HepG2 (cell line): ENCODE measurements around the gene SLC16A3. TPM values are rescaled to one million over a fixed set of nuclear protein-coding genes. Genes with fewer than 3 reads are reported as not detected.

Experiments used
- ATF7 ChIP-seq, 2 experiments: fragments of 450-650 bp in 1 of 2; sonication (generic) in 1 of 2; formaldehyde crosslinking in 1 of 2; IDR thresholded peaks; 2 replicates each; pipeline versions ENCODE4 v1.4.0 to v1.6.1; 2016 to 2020; ENCODE audit warnings: antibody characterized with exemption in 1 of 2, mild to moderate bottlenecking in 1 of 2, missing genetic modification reagents in 1 of 2
- ESRRA ChIP-seq: sonication (generic); formaldehyde crosslinking; IDR thresholded peaks from 2 replicates; pipeline ENCODE4 v1.5.1; 2020; ENCODE audit warnings: mild to moderate bottlenecking, low read depth, missing genetic modification reagents
- FOXC1 ChIP-seq: sonication (generic); formaldehyde crosslinking; IDR thresholded peaks from 2 replicates; pipeline ENCODE4 v1.8.0; 2022; ENCODE audit warnings: mild to moderate bottlenecking, missing genetic modification reagents, borderline replicate concordance
- GATA4 ChIP-seq: sonication (generic); IDR thresholded peaks from 2 replicates; pipeline ENCODE4 v1.6.1; 2016; ENCODE audit warnings: antibody characterized with exemption, low read depth, borderline replicate concordance
- HDAC2 ChIP-seq: sonication (generic); formaldehyde crosslinking; IDR thresholded peaks from 2 replicates; pipeline ENCODE4 v1.4.0; 2020; ENCODE audit warnings: missing genetic modification reagents
- HES4 ChIP-seq: sonication (generic); formaldehyde crosslinking; IDR thresholded peaks from 2 replicates; pipeline ENCODE4 v1.9.0; 2021; ENCODE audit warnings: mild to moderate bottlenecking, missing genetic modification reagents, borderline replicate concordance
- KAT7 ChIP-seq: IDR thresholded peaks from 2 replicates; pipeline ENCODE4 v1.6.1; 2018; ENCODE audit warnings: borderline replicate concordance, missing compliant biosample characterization
- MIER3 ChIP-seq: IDR thresholded peaks from 2 replicates; pipeline ENCODE4 v1.6.1; 2016; ENCODE audit warnings: missing compliant biosample characterization, borderline replicate concordance
- PHF21A ChIP-seq: sonication (generic); formaldehyde crosslinking; IDR thresholded peaks from 2 replicates; pipeline ENCODE4 v1.5.0; 2020; ENCODE audit warnings: mild to moderate bottlenecking, missing genetic modification reagents
- PPARG ChIP-seq: conservative IDR thresholded peaks from 2 replicates; pipeline ENCODE4 v1.6.1; 2016; ENCODE audit warnings: missing biosample characterization, missing genetic modification reagents
- PTBP1 ChIP-seq: fragments of 200-400 bp; formaldehyde crosslinking; IDR thresholded peaks from 2 replicates; pipeline ENCODE4 v1.6.1; 2018; ENCODE audit warnings: low read length, low read depth; ENCODE audit not compliant: poor library complexity, severe bottlenecking
- RARG ChIP-seq: sonication (generic); formaldehyde crosslinking; IDR thresholded peaks from 2 replicates; pipeline ENCODE4 v1.4.0; 2020; ENCODE audit warnings: low read depth, mild to moderate bottlenecking, missing genetic modification reagents
- SALL1 ChIP-seq: sonication (generic); formaldehyde crosslinking; IDR thresholded peaks from 2 replicates; pipeline ENCODE4 v1.8.0; 2022; ENCODE audit warnings: mild to moderate bottlenecking, missing genetic modification reagents
- SRY ChIP-seq: sonication (generic); formaldehyde crosslinking; IDR thresholded peaks from 2 replicates; pipeline ENCODE4 v1.8.0; 2022; ENCODE audit warnings: mild to moderate bottlenecking, missing genetic modification reagents
- TEAD2 ChIP-seq: sonication (generic); formaldehyde crosslinking; IDR thresholded peaks from 2 replicates; pipeline ENCODE4 v1.9.0; 2021; ENCODE audit warnings: missing genetic modification reagents
- XBP1 ChIP-seq: sonication (generic); formaldehyde crosslinking; IDR thresholded peaks from 2 replicates; pipeline ENCODE4 v1.5.0; 2020; ENCODE audit warnings: missing genetic modification reagents
- ZBTB21 ChIP-seq: sonication (generic); formaldehyde crosslinking; IDR thresholded peaks from 2 replicates; pipeline ENCODE4 v1.4.0; 2020; ENCODE audit warnings: missing genetic modification reagents
- ZFP1 ChIP-seq: IDR thresholded peaks from 2 replicates; pipeline ENCODE4 v1.6.1; 2016
- ZNF264 ChIP-seq: sonication (generic); formaldehyde crosslinking; IDR thresholded peaks from 2 replicates; pipeline ENCODE4 v1.4.0; 2020; ENCODE audit warnings: missing genetic modification reagents
- ZNF558 ChIP-seq: sonication (generic); formaldehyde crosslinking; IDR thresholded peaks from 2 replicates; pipeline ENCODE4 v1.9.0; 2022; ENCODE audit warnings: mild to moderate bottlenecking, missing genetic modification reagents, borderline replicate concordance
- ZNF737 ChIP-seq: sonication (generic); formaldehyde crosslinking; IDR thresholded peaks from 2 replicates; pipeline ENCODE4 v1.5.0; 2020; ENCODE audit warnings: missing genetic modification reagents, mild to moderate bottlenecking, borderline replicate concordance
- ZNF800 ChIP-seq: sonication (generic); formaldehyde crosslinking; IDR thresholded peaks from 2 replicates; pipeline ENCODE4 v1.4.0; 2020; ENCODE audit warnings: missing genetic modification reagents
- ZSCAN29 ChIP-seq: sonication (generic); formaldehyde crosslinking; conservative IDR thresholded peaks from 2 replicates; pipeline ENCODE4 v1.4.0; 2020; ENCODE audit warnings: mild to moderate bottlenecking, missing genetic modification reagents
- polyA plus RNA-seq, 8 experiments: library from polyadenylated mRNA; depleted of rRNA in 3 of 8; stranded (reverse) in 7 of 8; unstranded in 1 of 8; fragments of >200 nt; fragmentation: Illumina TruSeq in 4 of 8; extraction: Trizol in 4 of 8; gene quantifications; 2 replicates each; pipeline versions ENCODE4 v1.2.1 to v1.2.3, GENCODE V29; 2011 to 2016; ENCODE audit warnings: low read depth in 4 of 8, missing spikeins in 1 of 8, mixed read lengths in 1 of 8; ENCODE audit not compliant: insufficient read depth in 1 of 8
- total RNA-seq, 5 experiments: library from RNA; depleted of rRNA; stranded (reverse); fragments of >200 nt; fragmentation: Illumina TruSeq; extraction: Trizol; gene quantifications; 2 replicates each; pipeline ENCODE4 v1.2.3, GENCODE V29; 2016; ENCODE audit warnings: low read depth in 1 of 5
- TF ChIP-seq, protein P1 (sequence below): IDR thresholded peaks from 2 replicates; pipeline ENCODE4 v1.6.1; 2018; ENCODE audit warnings: missing genetic modification reagents
- TF ChIP-seq, protein P2 (sequence below): sonication (generic); formaldehyde crosslinking; IDR thresholded peaks from 2 replicates; pipeline ENCODE4 v1.4.0; 2020; ENCODE audit warnings: missing genetic modification reagents
- TF ChIP-seq, protein P3 (sequence below): conservative IDR thresholded peaks from 2 replicates; pipeline ENCODE4 v1.6.1; 2018; ENCODE audit warnings: missing genetic modification reagents

The SLC16A3 gene
- total and polyA plus RNA-seq, 2 of the 13 experiments (the other 11 are each of a cell fraction or from before 2014, with no cell fraction given), result 242 to 349 TPM

DNA sequence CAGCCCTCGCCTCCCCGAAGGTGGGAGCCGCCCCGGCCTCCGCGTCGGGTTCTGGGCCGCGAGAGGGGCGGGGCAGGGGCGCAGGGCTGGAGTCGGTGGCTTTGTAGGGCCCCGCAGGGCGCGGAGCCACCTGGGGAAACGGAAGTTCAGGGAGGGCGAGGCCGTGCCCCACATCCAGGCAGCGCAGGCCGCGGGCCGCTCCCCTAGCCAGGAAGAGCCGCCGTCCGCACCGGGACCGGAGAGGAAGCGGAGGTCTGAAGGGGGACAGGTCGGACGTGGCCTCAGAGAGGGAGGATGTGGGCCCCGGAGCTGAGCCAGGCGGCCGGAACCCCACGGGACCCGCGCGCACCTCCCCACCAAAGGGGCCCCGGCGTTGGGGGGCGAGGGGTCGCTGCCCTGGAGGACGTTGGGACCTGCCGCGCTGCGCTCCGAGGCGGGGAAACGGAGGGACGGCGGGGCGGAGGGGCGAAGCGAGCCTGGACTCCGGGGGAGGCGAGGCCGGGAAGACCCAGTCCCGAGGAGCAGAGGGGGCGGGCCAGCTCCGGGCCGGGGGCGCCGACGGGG lies 482 bp upstream of the SLC16A3 start (continued):
- TF ChIP-seq, protein P1, sequence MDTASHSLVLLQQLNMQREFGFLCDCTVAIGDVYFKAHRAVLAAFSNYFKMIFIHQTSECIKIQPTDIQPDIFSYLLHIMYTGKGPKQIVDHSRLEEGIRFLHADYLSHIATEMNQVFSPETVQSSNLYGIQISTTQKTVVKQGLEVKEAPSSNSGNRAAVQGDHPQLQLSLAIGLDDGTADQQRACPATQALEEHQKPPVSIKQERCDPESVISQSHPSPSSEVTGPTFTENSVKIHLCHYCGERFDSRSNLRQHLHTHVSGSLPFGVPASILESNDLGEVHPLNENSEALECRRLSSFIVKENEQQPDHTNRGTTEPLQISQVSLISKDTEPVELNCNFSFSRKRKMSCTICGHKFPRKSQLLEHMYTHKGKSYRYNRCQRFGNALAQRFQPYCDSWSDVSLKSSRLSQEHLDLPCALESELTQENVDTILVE, result no peak
- TF ChIP-seq RARG (CRISPR knock-in tag) (no peak), SALL1 (CRISPR knock-in tag) (0 out of 2 replicates have a peak, but pooled peaks have one; percentile 54), PPARG (CRISPR knock-in tag) (no peak), FOXC1 (CRISPR knock-in tag) (0 out of 2 replicates have a peak, but pooled peaks have one; percentile 73), KAT7 (CRISPR knock-in tag) (no peak), HDAC2 (CRISPR knock-in tag) (no peak), ZNF558 (CRISPR knock-in tag) (0 out of 2 replicates have a peak, but pooled peaks have one; percentile 29), ZBTB21 (CRISPR knock-in tag) (no peak), PTBP1 (no peak), MIER3 (CRISPR knock-in tag) (no peak), ZNF800 (peak; percentile 50; the same call in 1 of the 2 replicates), TEAD2 (CRISPR knock-in tag) (no peak), ZNF737 (CRISPR knock-in tag) (no peak), XBP1 (CRISPR knock-in tag) (no peak), ESRRA (CRISPR knock-in tag) (0 out of 2 replicates have a peak, but pooled peaks have one; percentile 7), ZSCAN29 (CRISPR knock-in tag) (no peak), SRY (CRISPR knock-in tag) (no peak), PHF21A (CRISPR knock-in tag) (peak; percentile 62; the same call in 1 of the 2 replicates), GATA4 (no peak), ZNF264 (CRISPR knock-in tag) (no peak), ATF7 (IDR thresholded peaks at IDR 0.05) (no peak), ATF7 (CRISPR knock-in tag; IDR thresholded peaks at IDR 0.05) (0 out of 2 replicates have a peak, but pooled peaks have one; percentile 31), ZFP1 (no peak), HES4 (CRISPR knock-in tag) (peak; percentile 79)
- TF ChIP-seq, protein P2, sequence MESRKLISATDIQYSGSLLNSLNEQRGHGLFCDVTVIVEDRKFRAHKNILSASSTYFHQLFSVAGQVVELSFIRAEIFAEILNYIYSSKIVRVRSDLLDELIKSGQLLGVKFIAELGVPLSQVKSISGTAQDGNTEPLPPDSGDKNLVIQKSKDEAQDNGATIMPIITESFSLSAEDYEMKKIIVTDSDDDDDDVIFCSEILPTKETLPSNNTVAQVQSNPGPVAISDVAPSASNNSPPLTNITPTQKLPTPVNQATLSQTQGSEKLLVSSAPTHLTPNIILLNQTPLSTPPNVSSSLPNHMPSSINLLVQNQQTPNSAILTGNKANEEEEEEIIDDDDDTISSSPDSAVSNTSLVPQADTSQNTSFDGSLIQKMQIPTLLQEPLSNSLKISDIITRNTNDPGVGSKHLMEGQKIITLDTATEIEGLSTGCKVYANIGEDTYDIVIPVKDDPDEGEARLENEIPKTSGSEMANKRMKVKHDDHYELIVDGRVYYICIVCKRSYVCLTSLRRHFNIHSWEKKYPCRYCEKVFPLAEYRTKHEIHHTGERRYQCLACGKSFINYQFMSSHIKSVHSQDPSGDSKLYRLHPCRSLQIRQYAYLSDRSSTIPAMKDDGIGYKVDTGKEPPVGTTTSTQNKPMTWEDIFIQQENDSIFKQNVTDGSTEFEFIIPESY, result peak; percentile 90
- TF ChIP-seq, protein P3, sequence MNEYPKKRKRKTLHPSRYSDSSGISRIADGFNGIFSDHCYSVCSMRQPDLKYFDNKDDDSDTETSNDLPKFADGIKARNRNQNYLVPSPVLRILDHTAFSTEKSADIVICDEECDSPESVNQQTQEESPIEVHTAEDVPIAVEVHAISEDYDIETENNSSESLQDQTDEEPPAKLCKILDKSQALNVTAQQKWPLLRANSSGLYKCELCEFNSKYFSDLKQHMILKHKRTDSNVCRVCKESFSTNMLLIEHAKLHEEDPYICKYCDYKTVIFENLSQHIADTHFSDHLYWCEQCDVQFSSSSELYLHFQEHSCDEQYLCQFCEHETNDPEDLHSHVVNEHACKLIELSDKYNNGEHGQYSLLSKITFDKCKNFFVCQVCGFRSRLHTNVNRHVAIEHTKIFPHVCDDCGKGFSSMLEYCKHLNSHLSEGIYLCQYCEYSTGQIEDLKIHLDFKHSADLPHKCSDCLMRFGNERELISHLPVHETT (CRISPR knock-in tag), result peak; percentile 33; the same call in 1 of the 2 replicates
